ENCODE measurements around the gene CNTN1.

Gene CNTN1

GRCh38 chr12:40986001-40986400, 293.8 kb downstream of the CNTN1 start:
- no peak for DNase-seq

GRCh38 chr12:40988355-40988754, 296.1 kb downstream of the CNTN1 start:
- no peak for DNase-seq

GRCh38 chr12:40988824-40989223, 296.6 kb downstream of the CNTN1 start:
- DNase-seq, result no peak

GRCh38 chr12:40989785-40990184, 297.5 kb downstream of the CNTN1 start:
- no peak for DNase-seq

GRCh38 chr12:40992158-40992557, 299.9 kb downstream of the CNTN1 start:
- no peak for DNase-seq

- DNase-seq, result no peak
These were observed 300.4 kb downstream of the CNTN1 start for GRCh38 chr12:40992674-40993073.

- no peak for DNase-seq
These were observed 300.9 kb downstream of the CNTN1 start for GRCh38 chr12:40993158-40993557.

GRCh38 chr12:40996091-40996490, 303.9 kb downstream of the CNTN1 start:
- DNase-seq, result no peak

- no peak for DNase-seq
These were observed 307.0 kb downstream of the CNTN1 start for GRCh38 chr12:40999210-40999609.

GRCh38 chr12:41008472-41008871, 316.2 kb downstream of the CNTN1 start:
- no peak for DNase-seq

- DNase-seq, result no peak
These were observed 319.7 kb downstream of the CNTN1 start for GRCh38 chr12:41011939-41012338.

- DNase-seq, result no peak
These were observed 321.8 kb downstream of the CNTN1 start for GRCh38 chr12:41013881-41014642.

GRCh38 chr12:41014643-41015020, 322.4 kb downstream of the CNTN1 start:
- no peak for DNase-seq

- no peak for DNase-seq
These were observed 325.8 kb downstream of the CNTN1 start for GRCh38 chr12:41018010-41018409.

GRCh38 chr12:41019461-41019860, 327.2 kb downstream of the CNTN1 start:
- no peak for DNase-seq

GRCh38 chr12:41023836-41024235, 331.6 kb downstream of the CNTN1 start:
- DNase-seq, result no peak

GRCh38 chr12:41026151-41026550, 333.9 kb downstream of the CNTN1 start:
- DNase-seq, result no peak

- DNase-seq, result no peak
These were observed 340.1 kb downstream of the CNTN1 start for GRCh38 chr12:41032386-41032785.

- no peak for DNase-seq
These were observed 342.4 kb downstream of the CNTN1 start for GRCh38 chr12:41034686-41035085.

- DNase-seq, result no peak
These were observed 347.2 kb downstream of the CNTN1 start for GRCh38 chr12:41039461-41039860.

- no peak for DNase-seq
These were observed 353.3 kb downstream of the CNTN1 start for GRCh38 chr12:41045509-41045908.

GRCh38 chr12:41049033-41049432, 356.8 kb downstream of the CNTN1 start:
- DNase-seq, result no peak

- no peak for DNase-seq
These were observed 359.7 kb downstream of the CNTN1 start for GRCh38 chr12:41051954-41052353.

- no peak for DNase-seq
These were observed 360.2 kb downstream of the CNTN1 start for GRCh38 chr12:41052441-41052840.

- no peak for DNase-seq
These were observed 360.8 kb downstream of the CNTN1 start for GRCh38 chr12:41053046-41053445.

Data from stimulated activated CD4-positive, alpha-beta T cell treated with anti-CD3 and anti-CD28 coated beads, Interleukin-12 subunit alpha, Interleukin-12 subunit beta, amount 100 ng/mL, for 4 hours (primary cell).